H54 (cell line): ENCODE measurements around the gene AREL1.

Experiments used
- DNase-seq: peaks from one replicate; pipeline ENCODE4 v3.0.0; 2011; ENCODE audit warnings: low spot score, mixed read lengths; ENCODE audit not compliant: insufficient read length
- FAIRE-seq: peaks from 3 replicates; lab custom pipeline; 2011; peaks lifted over from hg19 to GRCh38; lab: Jason Lieb, UNC
- POLR2A ChIP-seq: IDR thresholded peaks from 2 replicates; pipeline ENCODE4 v1.6.1; 2011; ENCODE audit warnings: low read depth, mild to moderate bottlenecking, low read length

Gene AREL1

DNA sequence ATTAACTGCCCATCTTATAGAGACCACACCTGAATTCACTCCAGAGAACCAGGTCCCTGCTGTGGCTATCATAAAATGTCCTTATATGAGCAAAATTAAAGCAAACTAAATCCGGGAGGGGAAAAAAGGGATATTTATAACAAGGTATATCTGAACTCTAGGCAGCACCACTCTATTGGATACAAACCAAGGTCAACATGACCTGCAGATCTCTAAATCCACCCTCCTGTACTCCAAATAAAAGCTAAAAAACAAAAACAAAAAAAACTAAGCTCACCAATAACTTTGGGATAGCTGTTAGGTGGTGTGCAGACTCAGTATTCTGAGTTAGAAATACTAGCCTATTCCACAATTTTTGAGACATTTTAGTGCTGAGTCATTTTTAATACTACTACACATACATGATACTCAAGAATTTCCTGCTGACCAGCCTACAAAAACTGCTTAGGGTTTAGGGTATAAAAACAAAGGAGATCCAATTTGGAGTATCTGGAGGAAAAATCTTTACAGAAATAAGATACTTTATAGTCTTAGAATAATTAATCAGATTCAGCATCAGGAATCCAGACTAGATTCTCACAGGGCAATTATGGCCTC, 54.2 kb downstream of the AREL1 start:
- FAIRE-seq (no peak), DNase-seq (no peak)
- no peak for TF ChIP-seq POLR2A

DNA sequence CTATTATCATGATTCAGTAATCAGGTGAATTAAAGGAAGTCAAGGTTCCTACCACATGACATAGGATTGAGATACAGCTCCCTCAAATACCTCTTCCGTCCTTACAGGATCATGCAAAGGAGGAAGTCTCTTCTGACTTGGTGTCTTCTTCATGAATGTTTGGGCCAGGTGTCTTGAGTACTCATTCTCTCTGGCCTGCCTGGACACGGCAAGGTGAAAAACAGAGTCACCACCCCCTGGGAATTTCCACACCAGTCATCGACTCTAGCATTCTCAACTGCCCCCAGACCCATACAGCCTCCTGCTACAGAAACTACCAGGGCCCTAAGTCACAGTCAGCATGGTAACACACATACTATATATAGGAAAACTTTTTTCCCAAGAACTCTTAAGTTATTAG, 55.9 kb downstream of the AREL1 start:
- no peak for TF ChIP-seq POLR2A
- FAIRE-seq, result no peak

GRCh38 chr14:74655599-74656395, 57.1 kb downstream of the AREL1 start:
- no peak for TF ChIP-seq POLR2A
- no peak for FAIRE-seq
- DNase-seq, result no peak

More for the DNA sequence above, 55.9 kb downstream of the AREL1 start:
- no peak for DNase-seq

DNA sequence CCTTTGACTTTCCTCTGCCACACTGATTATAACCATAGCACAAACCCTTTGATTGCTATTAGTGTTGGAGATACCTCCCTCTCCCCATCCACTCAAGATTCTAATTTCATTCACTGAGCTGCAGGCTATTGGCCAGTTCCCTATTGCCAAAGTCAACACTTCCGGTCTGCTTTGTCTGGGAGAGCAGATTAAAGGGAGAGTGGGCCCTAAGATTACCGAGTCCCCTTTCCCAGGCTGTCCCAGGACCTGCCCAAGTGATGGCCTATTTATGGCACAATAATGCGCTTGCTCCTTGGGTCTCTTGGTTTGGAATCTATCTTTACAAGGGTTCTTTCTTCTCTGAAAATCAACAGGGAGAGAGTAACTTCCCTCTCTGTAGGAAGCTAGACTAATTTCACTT, 57.9 kb downstream of the AREL1 start:
- DNase-seq, result no peak
- TF ChIP-seq POLR2A, result no peak
- FAIRE-seq, result no peak

GRCh38 chr14:74653386-74654138, 59.3 kb downstream of the AREL1 start:
- no peak for DNase-seq
- TF ChIP-seq POLR2A, result no peak
- no peak for FAIRE-seq

DNA sequence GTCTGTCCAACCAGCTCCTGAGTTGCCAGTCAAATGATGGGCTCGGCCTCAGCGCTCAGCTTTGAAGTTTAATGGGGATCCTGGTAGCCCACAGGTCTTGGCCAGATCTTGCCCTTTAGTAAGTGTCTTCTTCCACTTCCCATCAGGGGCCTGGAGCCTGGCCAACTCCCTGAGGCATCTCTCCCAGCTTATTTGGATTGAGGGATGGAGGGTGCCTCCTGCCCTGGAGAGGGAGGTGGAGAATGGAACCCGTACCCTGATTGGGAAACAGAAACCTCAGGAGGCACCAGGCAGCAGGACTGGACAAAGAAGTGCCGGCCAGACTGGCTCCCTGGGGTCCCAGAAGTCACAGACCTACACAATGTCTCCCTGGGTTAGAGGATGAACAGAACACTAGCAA, 60.3 kb downstream of the AREL1 start:
- FAIRE-seq, result no peak
- DNase-seq, result no peak
- TF ChIP-seq POLR2A, result no peak

GRCh38 chr14:74650927-74651686, 61.8 kb downstream of the AREL1 start:
- DNase-seq, result no peak
- TF ChIP-seq POLR2A, result no peak
- no peak for FAIRE-seq

GRCh38 chr14:74649673-74650072, 63.2 kb downstream of the AREL1 start:
- TF ChIP-seq POLR2A, result no peak
- DNase-seq (no peak), FAIRE-seq (no peak)

GRCh38 chr14:74649167-74649566, 63.7 kb downstream of the AREL1 start:
- no peak for TF ChIP-seq POLR2A
- FAIRE-seq (no peak), DNase-seq (no peak)

- FAIRE-seq (no peak), DNase-seq (no peak)
- no peak for TF ChIP-seq POLR2A
Measured at GRCh38 chr14:74648601-74649000, 64.3 kb downstream of the AREL1 start.

GRCh38 chr14:74647678-74648461, 65.0 kb downstream of the AREL1 start:
- DNase-seq (no peak), FAIRE-seq (no peak)
- TF ChIP-seq POLR2A, result no peak

DNA sequence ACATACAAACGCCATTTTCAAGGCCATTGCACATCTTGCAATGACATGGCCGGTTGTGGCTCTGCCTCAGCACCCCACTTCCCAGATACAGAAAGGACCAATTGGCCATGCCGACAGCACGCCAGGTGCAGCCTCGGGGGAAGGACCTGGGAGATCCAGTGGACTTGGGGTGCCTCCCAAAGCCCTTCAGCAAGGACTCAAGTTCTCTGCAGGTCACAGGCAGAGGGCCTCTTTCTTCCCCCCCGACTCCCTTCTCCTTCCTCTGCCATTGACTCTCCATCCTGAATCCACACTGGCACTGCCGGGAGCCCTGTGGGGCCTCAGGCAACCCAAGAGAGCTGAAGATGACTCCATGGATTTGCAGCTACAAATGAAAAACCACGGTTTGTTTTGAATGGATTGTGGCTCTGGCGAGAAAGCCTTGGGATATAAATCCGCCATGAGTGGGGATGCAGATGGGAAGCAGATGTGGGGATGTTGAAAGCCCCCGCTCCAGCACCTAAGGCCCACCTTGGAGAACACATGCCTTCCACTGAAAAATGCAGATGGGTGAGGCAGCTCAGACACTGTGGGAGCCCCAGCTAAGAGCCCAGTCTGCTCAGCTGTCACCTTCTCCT, 65.7 kb downstream of the AREL1 start:
- no peak for DNase-seq
- FAIRE-seq, result no peak
- no peak for TF ChIP-seq POLR2A

- no peak for TF ChIP-seq POLR2A
- DNase-seq (no peak), FAIRE-seq (no peak)
Measured at GRCh38 chr14:74645756-74646470, 67.0 kb downstream of the AREL1 start.
